H9 (cell line): ENCODE data around the gene HUNK. TPM values are rescaled to one million over a fixed set of nuclear protein-coding genes. Genes with fewer than 3 reads are reported as not detected.

Experiments
- DNase-seq: peaks from one replicate; pipeline ENCODE4 v3.0.0-alpha.2; 2017
- H2AFZ ChIP-seq: one replicate; pipeline ENCODE4 v1.6.1; 2013; ENCODE audit warnings: mild to moderate bottlenecking, low read length, control low read depth, moderate library complexity
- H2AK5ac ChIP-seq: 2 replicates; pipeline ENCODE4 v1.6.1; 2013; ENCODE audit warnings: low read length, control low read depth, mixed read lengths; ENCODE audit not compliant: insufficient read length
- H2BK120ac ChIP-seq: one replicate; pipeline ENCODE4 v1.6.1; 2013; ENCODE audit warnings: low read depth, mild to moderate bottlenecking, low read length, control low read depth, inconsistent platforms; ENCODE audit not compliant: poor library complexity, severe bottlenecking
- H2BK12ac ChIP-seq: 2 replicates; pipeline ENCODE4 v1.6.1; 2013; ENCODE audit warnings: low read length, control low read depth, mixed read lengths, low read depth; ENCODE audit not compliant: insufficient read length
- H2BK15ac ChIP-seq: 2 replicates; pipeline ENCODE4 v1.6.1; 2013; ENCODE audit warnings: low read depth, low read length, control low read depth
- H2BK20ac ChIP-seq: one replicate; pipeline ENCODE4 v1.6.1; 2013; ENCODE audit warnings: low read depth, mild to moderate bottlenecking, low read length, control low read depth, inconsistent platforms; ENCODE audit not compliant: poor library complexity, severe bottlenecking
- H2BK5ac ChIP-seq: 2 replicates; pipeline ENCODE4 v1.6.1; 2013; ENCODE audit warnings: low read length, control low read depth, mixed read lengths; ENCODE audit not compliant: insufficient read length
- H3K14ac ChIP-seq: 2 replicates; pipeline ENCODE4 v1.6.1; 2013; ENCODE audit warnings: low read length, control low read depth; ENCODE audit not compliant: insufficient read depth
- H3K18ac ChIP-seq: 2 replicates; pipeline ENCODE4 v1.6.1; 2013; ENCODE audit warnings: low read depth, mild to moderate bottlenecking, mixed read lengths, low read length, control low read depth; ENCODE audit not compliant: insufficient read length
- H3K23ac ChIP-seq: 2 replicates; pipeline ENCODE4 v1.6.1; 2013; ENCODE audit warnings: low read length, control low read depth, mixed read lengths, low read depth; ENCODE audit not compliant: insufficient read length
- H3K23me2 ChIP-seq: 2 replicates; pipeline ENCODE4 v1.6.1; 2013; ENCODE audit warnings: low read depth, mild to moderate bottlenecking, mixed read lengths, low read length, control low read depth; ENCODE audit not compliant: insufficient read length, poor library complexity, severe bottlenecking
- H3K27ac ChIP-seq: 2 replicates; pipeline ENCODE4 v1.5.1; 2013; ENCODE audit warnings: low read length, control low read depth, mixed read lengths, low read depth; ENCODE audit not compliant: insufficient read length
- H3K27me3 ChIP-seq: 2 replicates; pipeline ENCODE4 v1.6.1; 2013; ENCODE audit warnings: low read length, control low read depth, inconsistent platforms; ENCODE audit not compliant: insufficient read depth
- H3K4ac ChIP-seq: 2 replicates; pipeline ENCODE4 v1.6.1; 2013; ENCODE audit warnings: low read depth, mild to moderate bottlenecking, control low read depth, inconsistent platforms, low read length, moderate library complexity
- H3K4me1 ChIP-seq: 2 replicates; pipeline ENCODE4 v1.6.1; 2013; ENCODE audit warnings: low read length, control low read depth, inconsistent platforms; ENCODE audit not compliant: insufficient read depth
- H3K4me2 ChIP-seq: 2 replicates; pipeline ENCODE4 v1.6.1; 2013; ENCODE audit warnings: low read length, control low read depth, mixed read lengths; ENCODE audit not compliant: insufficient read length, insufficient read depth
- H3K56ac ChIP-seq: 2 replicates; pipeline ENCODE4 v1.6.1; 2013; ENCODE audit warnings: low read depth, mild to moderate bottlenecking, mixed read lengths, low read length, control low read depth; ENCODE audit not compliant: insufficient read length
- H3K79me1 ChIP-seq: 2 replicates; pipeline ENCODE4 v1.6.1; 2013; ENCODE audit warnings: low read depth, mild to moderate bottlenecking, moderate library complexity, low read length, control low read depth, inconsistent platforms; ENCODE audit not compliant: insufficient read depth, poor library complexity, severe bottlenecking
- H3K79me2 ChIP-seq: 2 replicates; pipeline ENCODE4 v1.6.1; 2013; ENCODE audit warnings: low read length, control low read depth, inconsistent platforms; ENCODE audit not compliant: insufficient read depth
- H3K9ac ChIP-seq: 2 replicates; pipeline ENCODE4 v1.6.1; 2013; ENCODE audit warnings: low read length, control low read depth, mixed read lengths; ENCODE audit not compliant: insufficient read length; ENCODE audit errors: extremely low read depth
- H3K9me3 ChIP-seq: one replicate; pipeline ENCODE4 v1.6.1; 2013; ENCODE audit warnings: low read depth, low read length, inconsistent platforms; ENCODE audit not compliant: control insufficient read depth
- H3T11ph ChIP-seq: one replicate; pipeline ENCODE4 v1.6.1; 2013; ENCODE audit warnings: mild to moderate bottlenecking, low read length, control low read depth, inconsistent platforms
- H4K20me1 ChIP-seq: one replicate; pipeline ENCODE4 v1.6.1; 2013; ENCODE audit not compliant: control insufficient read depth, insufficient read length, insufficient read depth
- H4K5ac ChIP-seq: 2 replicates; pipeline ENCODE4 v1.6.1; 2013; ENCODE audit warnings: low read depth, mild to moderate bottlenecking, mixed read lengths, low read length, control low read depth; ENCODE audit not compliant: insufficient read length
- H4K8ac ChIP-seq: replicated peaks from 2 replicates; pipeline ENCODE4 v1.6.1; 2013; ENCODE audit warnings: low read length, control low read depth, mixed read lengths, low read depth; ENCODE audit not compliant: insufficient read length
- H4K91ac ChIP-seq: 2 replicates; pipeline ENCODE4 v1.6.1; 2013; ENCODE audit warnings: low read depth, mild to moderate bottlenecking, moderate library complexity, mixed read lengths, low read length, control low read depth; ENCODE audit not compliant: insufficient read length
- H3K27ac Mint-ChIP-seq, 3 experiments: 2 replicates in 2 of 3; 3 replicates in 1 of 3; pipeline ENCODE4 v1.8.0; 2020 to 2021; ENCODE audit warnings: mixed read lengths in 3 of 3, mild to moderate bottlenecking in 1 of 3, moderate library complexity in 1 of 3
- H3K27me3 Mint-ChIP-seq: 2 replicates; pipeline ENCODE4 v1.8.0; 2021; ENCODE audit warnings: low read depth, mild to moderate bottlenecking, moderate library complexity, mixed read lengths
- H3K36me3 Mint-ChIP-seq, 3 experiments: 2 replicates in 2 of 3; 3 replicates in 1 of 3; pipeline ENCODE4 v1.8.0; 2020 to 2021; ENCODE audit warnings: low read depth in 3 of 3, mixed read lengths in 3 of 3; ENCODE audit not compliant: insufficient read depth in 1 of 3
- H3K4me1 Mint-ChIP-seq, 2 experiments: 2 replicates each; pipeline ENCODE4 v1.8.0; 2020; ENCODE audit warnings: mixed read lengths in 2 of 2
- H3K4me3 Mint-ChIP-seq, 2 experiments: 2 replicates in 1 of 2; 3 replicates in 1 of 2; pipeline ENCODE4 v1.8.0; 2020 to 2021; ENCODE audit warnings: mild to moderate bottlenecking in 2 of 2, mixed read lengths in 2 of 2, moderate library complexity in 1 of 2
- H3K9me3 Mint-ChIP-seq, 2 experiments: 2 replicates in 1 of 2; 3 replicates in 1 of 2; pipeline ENCODE4 v1.8.0; 2020; ENCODE audit warnings: mild to moderate bottlenecking in 2 of 2, mixed read lengths in 2 of 2, moderate library complexity in 1 of 2
- CTCF ChIP-seq: fragments of 200-600 bp; sonication (generic); conservative IDR thresholded peaks from 3 replicates; pipeline ENCODE4 v1.8.0; 2021; ENCODE audit warnings: antibody characterized with exemption, mild to moderate bottlenecking
- WGBS: extraction: QIAGEN DNeasy Blood & Tissue Kit; methylation state at CpG from one replicate; pipeline ENCODE4 v1.1.7; 2013; ENCODE audit warnings: missing lambda C conversion rate, low lambda C conversion rate, mixed read lengths; ENCODE audit not compliant: insufficient read length; ENCODE audit errors: extremely low coverage; 5-methylcytosine and 5-hydroxymethylcytosine counted together
- total RNA-seq: library from RNA; stranded (reverse); gene quantifications from 2 replicates; pipeline ENCODE4 v1.2.1, GENCODE V29; 2021

HUNK gene
- total RNA-seq, 1 experiment from 2014 or later, result 5.8 TPM

GRCh38 chr21:31838586-31839355, 34.0 kb upstream of the HUNK start:
- no peaks in the 10 kb centered on the region for H4K20me1 ChIP-seq
- Mint-ChIP-seq H3K9me3 (no peaks in the 10 kb centered on the region), H3K27ac (no peak overlapping the region), H3K27me3 (no peaks in the 10 kb centered on the region; the same call in 1 of the 2 replicates), H3K4me1 (no peaks in the 10 kb centered on the region), H3K36me3 (no peaks in the 10 kb centered on the region), H3K4me3 (no peak overlapping the region)
- no peak overlapping the region for H4K8ac ChIP-seq
- no peak overlapping the region for H2AFZ ChIP-seq
- H3K23ac ChIP-seq, result no peak overlapping the region
- no peak overlapping the region for H4K91ac ChIP-seq
- H3K23me2 ChIP-seq, result no peaks in the 10 kb centered on the region
- no peak overlapping the region for H2BK12ac ChIP-seq
- no peak overlapping the region for H3K14ac ChIP-seq
- H2BK15ac ChIP-seq, result no peak overlapping the region
- no peaks in the 10 kb centered on the region for H3K79me1 ChIP-seq
- H3K4me2 ChIP-seq, result no peak overlapping the region
- no peak for TF ChIP-seq CTCF
- no peak overlapping the region for H3K27ac ChIP-seq
- no peaks in the 10 kb centered on the region for H3K27me3 ChIP-seq
- no peak overlapping the region for H4K5ac ChIP-seq
- no peak overlapping the region for H2AK5ac ChIP-seq
- H2BK20ac ChIP-seq, result no peak overlapping the region
- H2BK120ac ChIP-seq, result no peak overlapping the region
- WGBS, result no CpG with 5 or more reads among the region's 5 CpGs
- no peak overlapping the region for H2BK5ac ChIP-seq
- H3K56ac ChIP-seq, result no peak overlapping the region
- H3K9me3 ChIP-seq, result no peaks in the 10 kb centered on the region
- no peak overlapping the region for H3K4ac ChIP-seq
- H3K18ac ChIP-seq, result no peak overlapping the region
- no peak overlapping the region for H3K9ac ChIP-seq
- H3K79me2 ChIP-seq, result no peaks in the 10 kb centered on the region
- H3K4me1 ChIP-seq, result no peaks in the 10 kb centered on the region
- no peak for DNase-seq
- no peak overlapping the region for H3T11ph ChIP-seq
